ENCODE data around the gene CD34.

Gene CD34

GRCh38 chr1:207896547-207896946 is 14.4 kb downstream of the CD34 start:
- Histone ChIP-seq H3K4me1 (ENCODE audit: control insufficient read depth, insufficient read depth, low read length) (no peaks in the 10 kb centered on the region), H3K4me3 (ENCODE audit: low read length) (no peak overlapping the region), H3K27me3 (ENCODE audit: control insufficient read depth, insufficient read depth, low read length) (no peaks in the 10 kb centered on the region), H3K9ac (ENCODE audit: low read depth, low read length) (no peak overlapping the region), H3K36me3 (ENCODE audit: insufficient read depth, low read length) (no peaks in the 10 kb centered on the region), H3K9me3 (replicated peaks; ENCODE audit: low read length) (no peaks in the 10 kb centered on the region), H3K4me2 (ENCODE audit: low read length) (no peak overlapping the region)

- no peaks in the 10 kb centered on the region for H3K36me3 ChIP-seq (ENCODE audit: insufficient read depth, low read length)
- H3K4me3 ChIP-seq (ENCODE audit: low read length) = no peak overlapping the region
- peaks cover 15% of the 10 kb centered on the region for H3K4me1 ChIP-seq (ENCODE audit: control insufficient read depth, insufficient read depth, low read length)
- H3K9ac ChIP-seq (ENCODE audit: low read depth, low read length) = no peak overlapping the region
- no peaks in the 10 kb centered on the region for H3K9me3 ChIP-seq (replicated peaks; ENCODE audit: low read length)
- H3K4me2 ChIP-seq (ENCODE audit: low read length) = no peak overlapping the region
- H3K27me3 ChIP-seq (ENCODE audit: control insufficient read depth, insufficient read depth, low read length) = no peaks in the 10 kb centered on the region
Measured at GRCh38 chr1:207894704-207895103, 16.2 kb downstream of the CD34 start.

GRCh38 chr1:207893737-207894582 is 17.0 kb downstream of the CD34 start:
- Histone ChIP-seq H3K9ac (ENCODE audit: low read depth, low read length) (no peak overlapping the region), H3K36me3 (ENCODE audit: insufficient read depth, low read length) (no peaks in the 10 kb centered on the region), H3K9me3 (replicated peaks; ENCODE audit: low read length) (no peaks in the 10 kb centered on the region), H3K4me2 (ENCODE audit: low read length) (no peak overlapping the region), H3K27me3 (ENCODE audit: control insufficient read depth, insufficient read depth, low read length) (no peaks in the 10 kb centered on the region), H3K4me1 (ENCODE audit: control insufficient read depth, insufficient read depth, low read length) (peaks cover 23% of the 10 kb centered on the region), H3K4me3 (ENCODE audit: low read length) (no peak overlapping the region)

- peaks cover 33% of the 10 kb centered on the region for H3K4me1 ChIP-seq (ENCODE audit: control insufficient read depth, insufficient read depth, low read length)
- no peaks in the 10 kb centered on the region for H3K36me3 ChIP-seq (ENCODE audit: insufficient read depth, low read length)
- H3K9me3 ChIP-seq (replicated peaks; ENCODE audit: low read length) = no peaks in the 10 kb centered on the region
- no peak overlapping the region for H3K9ac ChIP-seq (ENCODE audit: low read depth, low read length)
- no peak overlapping the region for H3K4me2 ChIP-seq (ENCODE audit: low read length)
- no peak overlapping the region for H3K4me3 ChIP-seq (ENCODE audit: low read length)
- H3K27me3 ChIP-seq (ENCODE audit: control insufficient read depth, insufficient read depth, low read length) = no peaks in the 10 kb centered on the region
Measured at GRCh38 chr1:207892764-207893163, 18.2 kb downstream of the CD34 start.

- Histone ChIP-seq H3K9ac (ENCODE audit: low read depth, low read length) (peak overlapping the region; percentile 64), H3K27me3 (ENCODE audit: control insufficient read depth, insufficient read depth, low read length) (no peaks in the 10 kb centered on the region)
Measured at GRCh38 chr1:207891148-207891547, 19.8 kb downstream of the CD34 start.

GRCh38 chr1:207890136-207890738 is 20.7 kb downstream of the CD34 start:
- Histone ChIP-seq H3K36me3 (ENCODE audit: insufficient read depth, low read length) (no peaks in the 10 kb centered on the region), H3K27me3 (ENCODE audit: control insufficient read depth, insufficient read depth, low read length) (no peaks in the 10 kb centered on the region), H3K4me1 (ENCODE audit: control insufficient read depth, insufficient read depth, low read length) (peaks cover 38% of the 10 kb centered on the region), H3K4me3 (ENCODE audit: low read length) (peak overlapping the region; percentile 20), H3K9me3 (replicated peaks; ENCODE audit: low read length) (no peaks in the 10 kb centered on the region), H3K9ac (ENCODE audit: low read depth, low read length) (peak overlapping the region; percentile 64), H3K4me2 (ENCODE audit: low read length) (peak overlapping the region; percentile 67)

More at GRCh38 chr1:207891148-207891547, 19.8 kb downstream of the CD34 start:
- no peaks in the 10 kb centered on the region for H3K36me3 ChIP-seq (ENCODE audit: insufficient read depth, low read length)
- peaks cover 33% of the 10 kb centered on the region for H3K4me1 ChIP-seq (ENCODE audit: control insufficient read depth, insufficient read depth, low read length)
- H3K9me3 ChIP-seq (replicated peaks; ENCODE audit: low read length) = no peaks in the 10 kb centered on the region
- peak overlapping the region; percentile 67 for H3K4me2 ChIP-seq (ENCODE audit: low read length)
- H3K4me3 ChIP-seq (ENCODE audit: low read length) = no peak overlapping the region

GRCh38 chr1:207888652-207889051 is 22.3 kb downstream of the CD34 start:
- H3K36me3 ChIP-seq (ENCODE audit: insufficient read depth, low read length) = no peaks in the 10 kb centered on the region
- H3K9me3 ChIP-seq (replicated peaks; ENCODE audit: low read length) = no peaks in the 10 kb centered on the region
- H3K4me2 ChIP-seq (ENCODE audit: low read length) = peak overlapping the region; percentile 40
- peak overlapping the region; percentile 21 for H3K9ac ChIP-seq (ENCODE audit: low read depth, low read length)
- peaks cover 40% of the 10 kb centered on the region for H3K4me1 ChIP-seq (ENCODE audit: control insufficient read depth, insufficient read depth, low read length)
- no peaks in the 10 kb centered on the region for H3K27me3 ChIP-seq (ENCODE audit: control insufficient read depth, insufficient read depth, low read length)
- H3K4me3 ChIP-seq (ENCODE audit: low read length) = peak overlapping the region; percentile 36

GRCh38 chr1:207887542-207888201 is 23.3 kb downstream of the CD34 start:
- Histone ChIP-seq H3K4me3 (ENCODE audit: low read length) (no peak overlapping the region), H3K27me3 (ENCODE audit: control insufficient read depth, insufficient read depth, low read length) (no peaks in the 10 kb centered on the region), H3K36me3 (ENCODE audit: insufficient read depth, low read length) (no peaks in the 10 kb centered on the region), H3K4me2 (ENCODE audit: low read length) (peak overlapping the region; percentile 40), H3K4me1 (ENCODE audit: control insufficient read depth, insufficient read depth, low read length) (peaks cover 40% of the 10 kb centered on the region), H3K9me3 (replicated peaks; ENCODE audit: low read length) (no peaks in the 10 kb centered on the region), H3K9ac (ENCODE audit: low read depth, low read length) (peak overlapping the region; percentile 21)

GRCh38 chr1:207886227-207886626 is 24.7 kb downstream of the CD34 start:
- Histone ChIP-seq H3K9ac (ENCODE audit: low read depth, low read length) (no peak overlapping the region), H3K4me1 (ENCODE audit: control insufficient read depth, insufficient read depth, low read length) (peaks cover 39% of the 10 kb centered on the region)

GRCh38 chr1:207885129-207886032 is 25.5 kb downstream of the CD34 start:
- Histone ChIP-seq H3K9ac (ENCODE audit: low read depth, low read length) (no peak overlapping the region), H3K4me2 (ENCODE audit: low read length) (no peak overlapping the region), H3K36me3 (ENCODE audit: insufficient read depth, low read length) (no peaks in the 10 kb centered on the region), H3K4me3 (ENCODE audit: low read length) (no peak overlapping the region), H3K4me1 (ENCODE audit: control insufficient read depth, insufficient read depth, low read length) (peaks cover 31% of the 10 kb centered on the region), H3K9me3 (replicated peaks; ENCODE audit: low read length) (no peaks in the 10 kb centered on the region), H3K27me3 (ENCODE audit: control insufficient read depth, insufficient read depth, low read length) (no peaks in the 10 kb centered on the region)

More at GRCh38 chr1:207886227-207886626, 24.7 kb downstream of the CD34 start:
- Histone ChIP-seq H3K4me3 (ENCODE audit: low read length) (no peak overlapping the region), H3K9me3 (replicated peaks; ENCODE audit: low read length) (no peaks in the 10 kb centered on the region), H3K27me3 (ENCODE audit: control insufficient read depth, insufficient read depth, low read length) (no peaks in the 10 kb centered on the region), H3K36me3 (ENCODE audit: insufficient read depth, low read length) (no peaks in the 10 kb centered on the region), H3K4me2 (ENCODE audit: low read length) (no peak overlapping the region)
